CD4-positive, alpha-beta T cell (primary cell): Measurements from ENCODE around the gene WDR75. TPM values are rescaled to one million over a fixed set of nuclear protein-coding genes. Genes with fewer than 3 reads are reported as not detected.

Experiments used
- ATAC-seq: fragments of 200-7000 bp; cut with Tn5 transposase; one replicate; pipeline ENCODE4 v1.10.0; 2022; ENCODE audit warnings: mild to moderate bottlenecking; ENCODE audit not compliant: poor library complexity
- CTCF ChIA-PET: fragments of 350-600 bp; sonication (Branson Sonifier 250); formaldehyde crosslinking; loops from one replicate; lab custom pipeline; 2021; ENCODE audit warnings: antibody characterized with exemption, inconsistent platforms; lab: Charles Lee
- POLR2A ChIA-PET: fragments of 350-600 bp; sonication (Branson Sonifier 250); formaldehyde crosslinking; loops from one replicate; lab custom pipeline; 2021; ENCODE audit warnings: antibody characterized with exemption, inconsistent platforms; lab: Charles Lee
- DNase-seq, 14 experiments: peaks; one replicate each; pipeline ENCODE4 v3.0.0-alpha.2; 2013 to 2020; ENCODE audit warnings: mixed read lengths in 2 of 14
- H3K27ac ChIP-seq, 2 donors: one replicate each; pipeline versions ENCODE4 v1.5.1 to v1.7.0; 2013; ENCODE audit warnings: low read length in 2 of 2, low read depth in 1 of 2, mild to moderate bottlenecking in 1 of 2
- H3K27me3 ChIP-seq, 2 experiments: 1 replicate in 1 of 2; 2 replicates in 1 of 2; pipeline versions ENCODE4 v1.6.1 to v1.7.0; 2013; ENCODE audit warnings: low read length in 2 of 2, control low read depth in 1 of 2, mild to moderate bottlenecking in 1 of 2, moderate library complexity in 1 of 2; ENCODE audit not compliant: insufficient read depth in 2 of 2, control insufficient read depth in 1 of 2
- H3K36me3 ChIP-seq: one replicate; pipeline ENCODE4 v1.6.1; 2013; ENCODE audit warnings: low read length, control low read depth; ENCODE audit not compliant: insufficient read depth
- H3K4me1 ChIP-seq: one replicate; pipeline ENCODE4 v1.6.1; 2013; ENCODE audit warnings: low read length, control low read depth; ENCODE audit not compliant: insufficient read depth
- H3K4me3 ChIP-seq: one replicate; pipeline ENCODE4 v1.5.1; 2013; ENCODE audit warnings: mild to moderate bottlenecking, low read length, moderate library complexity
- H3K9me3 ChIP-seq, 2 experiments: 1 replicate in 1 of 2; 2 replicates in 1 of 2; pipeline versions ENCODE4 v1.6.1 to v1.7.0; 2013; ENCODE audit warnings: low read length in 2 of 2, mild to moderate bottlenecking in 2 of 2, control low read depth in 1 of 2, moderate library complexity in 1 of 2; ENCODE audit not compliant: control insufficient read depth in 1 of 2, insufficient read depth in 1 of 2
- H3K27ac Mint-ChIP-seq: one replicate; pipeline ENCODE4 v1.8.0; 2020; ENCODE audit warnings: mixed read lengths
- H3K27me3 Mint-ChIP-seq: one replicate; pipeline ENCODE4 v1.8.0; 2021; ENCODE audit warnings: mixed read lengths
- H3K36me3 Mint-ChIP-seq: one replicate; pipeline ENCODE4 v1.8.0; 2021; ENCODE audit warnings: low read depth, mixed read lengths
- H3K4me1 Mint-ChIP-seq: one replicate; pipeline ENCODE4 v1.8.0; 2021; ENCODE audit warnings: low read depth, mixed read lengths
- H3K4me3 Mint-ChIP-seq: one replicate; pipeline ENCODE4 v1.8.0; 2020; ENCODE audit warnings: mild to moderate bottlenecking, mixed read lengths
- H3K9me3 Mint-ChIP-seq: one replicate; pipeline ENCODE4 v1.8.0; 2020; ENCODE audit warnings: mixed read lengths
- intact Hi-C, 2 experiments: fragments of 100-400 bp; cut with DNase I in 1 of 2; cut with micrococcal nuclease in 1 of 2; formaldehyde crosslinking; loops; one replicate each; pipeline versions ENCODE4 v1.15.1 to v1.9.0; 2023 to 2025; cut with DNase I, micrococcal nuclease
- total RNA-seq, 174 experiments: library from RNA in 2 of 174; stranded (reverse) in 2 of 174; gene quantifications; one replicate each; pipeline ENCODE4 v1.2.3 and lab custom pipeline; 2021 to 2026
- TF ChIP-seq, protein P1 (sequence below): fragments of 200-600 bp; IDR thresholded peaks from one replicate; pipeline ENCODE4 v1.8.0; 2022; ENCODE audit warnings: antibody characterized with exemption, mild to moderate bottlenecking

WDR75 gene
- total RNA-seq, 2 experiments from 2014 or later, result 38.1 to 45.3 TPM

GRCh38 chr2:189446780-189447179, 5.5 kb downstream of the WDR75 start:
- POLR2A ChIA-PET, result no interaction called here
- no peaks in the 10 kb centered on the region for H3K9me3 Mint-ChIP-seq

DNA sequence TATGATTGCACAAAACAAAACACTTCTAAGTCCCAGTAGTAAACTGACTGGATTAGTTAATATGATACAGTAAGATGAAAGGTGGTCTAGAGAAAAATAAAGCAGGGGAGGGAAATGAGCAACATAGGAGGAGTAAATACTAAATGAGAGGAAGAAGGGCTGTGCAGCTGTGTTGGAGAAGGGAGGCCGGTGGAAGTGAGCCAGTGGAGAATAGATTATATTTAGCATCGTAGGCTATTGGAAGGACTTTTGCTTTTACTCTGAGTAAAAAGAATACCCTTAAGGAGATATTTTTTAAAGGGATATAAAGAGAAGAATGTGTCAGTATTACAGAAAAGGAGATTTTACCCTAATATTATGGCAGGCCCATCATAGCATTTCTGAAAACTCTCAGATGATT, 12.7 kb downstream of the WDR75 start:
- Histone ChIP-seq H3K36me3 (peaks cover 93% of the 10 kb centered on the region), H3K27ac (no peak overlapping the region), H3K4me3 (no peak overlapping the region), H3K9me3 (no peaks in the 10 kb centered on the region), H3K4me1 (no peaks in the 10 kb centered on the region), H3K27me3 (no peaks in the 10 kb centered on the region)
- intact Hi-C loops, result no loop called here
- H3K27me3 Mint-ChIP-seq, result no peaks in the 10 kb centered on the region
- DNase-seq (no peak), ATAC-seq (no peak)
- H3K27ac Mint-ChIP-seq, result no peak overlapping the region
- H3K36me3 Mint-ChIP-seq, result peaks cover 97% of the 10 kb centered on the region
- H3K9me3 Mint-ChIP-seq, result no peaks in the 10 kb centered on the region
- H3K4me1 Mint-ChIP-seq, result no peaks in the 10 kb centered on the region
- ChIA-PET POLR2A (no interaction called here), CTCF (no interaction called here)
- no peak overlapping the region for H3K4me3 Mint-ChIP-seq
- TF ChIP-seq, protein P1, sequence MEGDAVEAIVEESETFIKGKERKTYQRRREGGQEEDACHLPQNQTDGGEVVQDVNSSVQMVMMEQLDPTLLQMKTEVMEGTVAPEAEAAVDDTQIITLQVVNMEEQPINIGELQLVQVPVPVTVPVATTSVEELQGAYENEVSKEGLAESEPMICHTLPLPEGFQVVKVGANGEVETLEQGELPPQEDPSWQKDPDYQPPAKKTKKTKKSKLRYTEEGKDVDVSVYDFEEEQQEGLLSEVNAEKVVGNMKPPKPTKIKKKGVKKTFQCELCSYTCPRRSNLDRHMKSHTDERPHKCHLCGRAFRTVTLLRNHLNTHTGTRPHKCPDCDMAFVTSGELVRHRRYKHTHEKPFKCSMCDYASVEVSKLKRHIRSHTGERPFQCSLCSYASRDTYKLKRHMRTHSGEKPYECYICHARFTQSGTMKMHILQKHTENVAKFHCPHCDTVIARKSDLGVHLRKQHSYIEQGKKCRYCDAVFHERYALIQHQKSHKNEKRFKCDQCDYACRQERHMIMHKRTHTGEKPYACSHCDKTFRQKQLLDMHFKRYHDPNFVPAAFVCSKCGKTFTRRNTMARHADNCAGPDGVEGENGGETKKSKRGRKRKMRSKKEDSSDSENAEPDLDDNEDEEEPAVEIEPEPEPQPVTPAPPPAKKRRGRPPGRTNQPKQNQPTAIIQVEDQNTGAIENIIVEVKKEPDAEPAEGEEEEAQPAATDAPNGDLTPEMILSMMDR, result no peak

More at GRCh38 chr2:189446780-189447179, 5.5 kb downstream of the WDR75 start:
- Mint-ChIP-seq H3K4me3 (no peak overlapping the region), H3K36me3 (peaks cover 58% of the 10 kb centered on the region), H3K27ac (no peak overlapping the region), H3K4me1 (no peaks in the 10 kb centered on the region), H3K27me3 (no peaks in the 10 kb centered on the region)
- Histone ChIP-seq H3K27me3 (no peaks in the 10 kb centered on the region), H3K36me3 (peaks cover 60% of the 10 kb centered on the region), H3K27ac (no peak overlapping the region), H3K9me3 (no peaks in the 10 kb centered on the region), H3K4me1 (peaks cover 20% of the 10 kb centered on the region), H3K4me3 (no peak overlapping the region)
- no peak for DNase-seq
- ATAC-seq, result no peak
- CTCF ChIA-PET, result no interaction called here
- TF ChIP-seq, protein P1, result no peak
- intact Hi-C loops, result loop anchor here (10.0 kb wide), 3 partner anchors 218 to 1198 kb away; partner anchors contain the start of genes ASNSD1 (in 1 of the 2), NAB1 (in 1 of the 2), ORMDL1 (in 1 of the 2) and PMS1 (in 1 of the 2)

DNA sequence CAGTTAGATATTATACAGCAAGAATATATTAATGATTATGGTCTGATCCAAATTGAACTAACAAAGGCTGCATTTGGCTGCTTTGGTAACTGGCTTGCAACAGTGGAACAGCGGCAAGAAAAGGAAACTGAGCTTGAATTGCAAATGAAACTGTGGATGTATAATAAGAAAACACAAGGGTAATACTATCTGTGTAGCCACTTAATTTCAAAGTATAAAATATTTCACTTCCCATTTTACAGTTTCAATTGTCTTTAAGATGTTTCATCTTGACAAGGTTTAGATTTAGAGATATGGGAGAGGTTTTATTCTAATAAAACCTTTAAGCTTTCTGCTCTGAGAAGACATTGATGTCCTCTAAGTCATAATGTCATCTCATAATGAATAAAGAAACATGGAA, 23.8 kb downstream of the WDR75 start:
- Mint-ChIP-seq H3K36me3 (peaks cover 98% of the 10 kb centered on the region), H3K9me3 (no peaks in the 10 kb centered on the region), H3K4me1 (no peaks in the 10 kb centered on the region), H3K27ac (no peak overlapping the region), H3K27me3 (no peaks in the 10 kb centered on the region), H3K4me3 (no peak overlapping the region)
- Histone ChIP-seq H3K4me3 (no peak overlapping the region), H3K36me3 (peaks cover 97% of the 10 kb centered on the region), H3K9me3 (no peaks in the 10 kb centered on the region), H3K27me3 (no peaks in the 10 kb centered on the region), H3K27ac (no peak overlapping the region), H3K4me1 (no peaks in the 10 kb centered on the region)
- ChIA-PET POLR2A (no interaction called here), CTCF (interaction anchor here (0.9 kb wide), 1 partner anchor 9 kb away, joined by 3 read pairs; no protein-coding TSS in a partner anchor)
- ATAC-seq (no peak), DNase-seq (no peak)
- TF ChIP-seq, protein P1, result no peak
- intact Hi-C loops, result loop anchor here (5.0 to 10.0 kb wide), 2 partner anchors 167 to 300 kb away; partner anchors contain the start of gene OSGEPL1 (in 1 of the 2)
